ENCODE data around the gene GNRH2.
"Not testable (repeated sequence)": the region's sequence is repeated elsewhere in the genome, so short reads cannot be mapped to it uniquely, and the experiment has no call there.

The GNRH2 gene

GRCh38 chr20:3074812-3075211 lies 31.4 kb downstream of the GNRH2 start:
- DNase-seq: no peak

- not testable (repeated sequence) for DNase-seq
Observed at GRCh38 chr20:3075315-3075714, 31.9 kb downstream of the GNRH2 start.

- no peak for DNase-seq
Observed at GRCh38 chr20:3077618-3078134, 34.3 kb downstream of the GNRH2 start.

- peak in 7 of 14 donors; percentile 10 to 77 (median 16) for DNase-seq
Observed at GRCh38 chr20:3080939-3081388, 37.5 kb downstream of the GNRH2 start.

- no peak for DNase-seq
Observed at GRCh38 chr20:3081641-3082040, 38.2 kb downstream of the GNRH2 start.

GRCh38 chr20:3082306-3082951 lies 39.0 kb downstream of the GNRH2 start:
- DNase-seq: no peak

- no peak for DNase-seq
Observed at GRCh38 chr20:3082955-3083952, 39.8 kb downstream of the GNRH2 start.

GRCh38 chr20:3084283-3084985 lies 41.0 kb downstream of the GNRH2 start, which contains the start of gene AVP:
AVP (minus strand) TSS chr20:3084724; CDS start chr20:3084674, 50 bp downstream.
- no peak for DNase-seq

- DNase-seq: no peak
Observed at GRCh38 chr20:3084986-3085360, 41.6 kb downstream of the GNRH2 start.

GRCh38 chr20:3085571-3086072 lies 42.2 kb downstream of the GNRH2 start:
- no peak for DNase-seq

GRCh38 chr20:3088031-3088430 lies 44.6 kb downstream of the GNRH2 start:
- no peak for DNase-seq

GRCh38 chr20:3090565-3090964 lies 47.1 kb downstream of the GNRH2 start:
- DNase-seq: no peak

GRCh38 chr20:3092611-3093379 lies 49.4 kb downstream of the GNRH2 start:
- DNase-seq: no peak

- DNase-seq: no peak
Observed at GRCh38 chr20:3093861-3094361, 50.5 kb downstream of the GNRH2 start.

GRCh38 chr20:3094848-3095629 lies 51.6 kb downstream of the GNRH2 start:
- DNase-seq: no peak

Measured in C1 segment of cervical spinal cord (tissue), 14 donors.